GM18498 (cell line): ENCODE results near the gene HENMT1.
A peak's percentile ranks its signal among the peaks of the same experiment; 100 is the strongest.
"Not testable (repeated sequence)": the region's sequence is repeated elsewhere in the genome, so short reads cannot be mapped to it uniquely, and the experiment has no call there.

ENCODE experiments used
- ATAC-seq: cut with Tn5 transposase; IDR thresholded peaks from one replicate; pipeline ENCODE4 v1.9.1; 2021; ENCODE audit warnings: mild to moderate bottlenecking, moderate library complexity; ENCODE audit not compliant: unreplicated experiment

The HENMT1 gene

DNA sequence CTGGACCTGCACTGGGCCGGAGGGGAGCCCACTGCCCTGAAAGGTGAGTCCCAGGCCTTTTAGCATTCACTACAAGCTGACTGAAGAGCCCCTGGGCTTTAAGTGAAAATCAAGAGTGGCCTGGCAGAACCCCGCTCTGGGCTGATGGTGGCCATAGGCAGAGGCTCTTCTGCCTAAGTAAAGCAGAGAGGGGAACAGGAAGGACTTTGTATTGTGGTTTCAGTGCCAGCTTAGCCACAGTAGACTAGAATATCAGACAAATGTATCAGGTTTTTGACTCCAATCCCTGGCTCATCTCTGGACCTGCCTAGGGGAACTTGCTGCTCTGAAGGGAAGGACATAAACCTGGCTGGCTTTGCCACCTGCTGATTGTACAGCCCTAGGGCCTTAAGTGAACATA is 10.2 kb upstream of the HENMT1 start:
- no peak for ATAC-seq

GRCh38 chr1:108670131-108670773 is 9.4 kb upstream of the HENMT1 start:
- no peak for ATAC-seq

GRCh38 chr1:108669679-108670078 is 8.8 kb upstream of the HENMT1 start:
- no peak for ATAC-seq

- ATAC-seq = no peak
Observed at GRCh38 chr1:108668777-108669176, 7.9 kb upstream of the HENMT1 start.

DNA sequence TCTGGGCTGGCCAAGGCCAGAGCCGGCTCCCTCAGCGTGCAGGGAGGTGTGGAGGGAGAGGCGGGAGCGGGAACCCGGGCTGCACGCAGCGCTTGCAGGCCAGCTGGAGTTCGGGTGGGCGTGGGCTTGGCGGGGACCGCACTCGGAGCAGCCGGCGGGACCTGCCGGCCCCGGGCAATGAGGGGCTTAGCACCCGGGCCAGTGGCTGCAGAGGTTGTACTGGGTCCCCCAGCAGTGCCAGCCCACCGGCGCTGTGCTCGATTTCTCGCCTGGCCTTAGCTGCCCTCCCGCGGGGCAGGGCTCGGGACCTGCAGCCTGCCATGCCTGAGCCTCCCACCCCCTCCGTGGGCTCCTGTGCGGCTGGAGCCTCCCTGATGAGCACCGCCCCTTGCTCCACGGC is 6.5 kb upstream of the HENMT1 start:
- not testable (repeated sequence) for ATAC-seq

GRCh38 chr1:108665771-108666170 is 4.9 kb upstream of the HENMT1 start:
- ATAC-seq = no peak

DNA sequence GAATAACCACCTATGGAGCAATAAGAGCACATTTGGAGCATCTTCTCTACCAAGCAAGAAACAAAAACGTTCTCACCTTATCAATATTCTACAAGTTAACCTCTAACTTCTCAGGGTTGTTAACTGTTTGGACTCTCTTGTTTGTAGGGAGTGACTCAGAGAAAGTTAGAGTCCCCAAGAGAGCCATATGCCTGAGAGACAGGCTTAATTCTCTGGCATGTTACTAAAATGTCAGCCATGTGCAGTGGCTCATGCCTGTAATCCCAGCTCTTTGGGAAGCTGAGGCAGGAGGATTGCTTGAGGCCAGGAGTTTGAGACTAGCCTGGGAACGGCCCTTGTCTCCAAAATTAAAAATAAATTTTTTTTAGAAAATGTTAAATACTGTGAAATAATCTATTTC is 4.2 kb upstream of the HENMT1 start:
- ATAC-seq = no peak

GRCh38 chr1:108664481-108664880 is 3.6 kb upstream of the HENMT1 start:
- ATAC-seq = no peak

DNA sequence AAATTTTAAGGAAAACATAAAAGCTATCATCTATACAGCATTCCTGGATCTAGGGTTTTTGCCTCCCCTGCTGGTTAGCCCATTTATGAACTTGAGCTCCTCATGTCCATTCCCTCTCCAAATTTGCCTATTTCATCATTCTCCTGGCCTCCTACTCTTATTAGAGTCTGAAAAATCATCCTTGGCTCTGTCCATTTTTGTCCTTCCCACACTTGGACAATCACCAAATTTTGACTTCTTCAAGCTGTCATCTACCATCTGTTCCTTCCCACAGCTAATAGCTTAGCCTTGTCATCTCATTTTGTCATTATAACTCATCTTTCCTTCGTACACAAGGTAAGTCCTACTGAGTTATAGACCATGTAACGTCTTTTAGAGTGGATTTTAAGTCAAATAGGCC is 2.2 kb upstream of the HENMT1 start:
- ATAC-seq = no peak

DNA sequence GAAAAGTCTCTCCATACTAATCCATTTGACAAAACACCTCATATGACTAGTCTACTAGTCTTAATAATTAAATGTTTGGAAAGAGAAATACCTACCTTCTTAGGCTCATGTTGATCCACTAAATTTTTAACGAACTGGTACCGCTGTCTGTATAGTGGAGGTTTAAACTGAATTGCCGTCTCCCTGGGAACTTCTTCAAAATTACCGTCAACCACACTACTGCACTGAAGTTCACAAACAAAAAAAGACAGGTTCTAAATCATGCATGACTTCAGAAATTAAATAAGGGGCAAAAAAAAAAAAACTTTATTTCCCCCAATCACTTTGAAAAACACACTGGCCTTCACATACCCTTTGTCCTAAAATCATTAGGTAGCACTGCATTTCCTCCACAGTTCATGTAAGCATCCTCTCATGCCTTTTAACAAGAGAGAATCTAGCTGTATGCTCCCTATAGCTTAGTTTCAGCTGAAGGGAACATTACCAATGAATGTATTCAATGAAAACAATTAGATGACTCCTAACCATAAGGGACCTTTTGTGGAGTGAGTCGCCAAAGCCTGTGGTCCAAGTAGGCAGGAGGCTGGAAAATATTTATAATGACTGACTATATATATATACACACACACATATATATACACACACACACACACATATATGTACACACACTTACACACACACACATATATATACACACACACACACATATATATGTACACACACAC is 3.4 kb downstream of the HENMT1 start:
- no peak for ATAC-seq

DNA sequence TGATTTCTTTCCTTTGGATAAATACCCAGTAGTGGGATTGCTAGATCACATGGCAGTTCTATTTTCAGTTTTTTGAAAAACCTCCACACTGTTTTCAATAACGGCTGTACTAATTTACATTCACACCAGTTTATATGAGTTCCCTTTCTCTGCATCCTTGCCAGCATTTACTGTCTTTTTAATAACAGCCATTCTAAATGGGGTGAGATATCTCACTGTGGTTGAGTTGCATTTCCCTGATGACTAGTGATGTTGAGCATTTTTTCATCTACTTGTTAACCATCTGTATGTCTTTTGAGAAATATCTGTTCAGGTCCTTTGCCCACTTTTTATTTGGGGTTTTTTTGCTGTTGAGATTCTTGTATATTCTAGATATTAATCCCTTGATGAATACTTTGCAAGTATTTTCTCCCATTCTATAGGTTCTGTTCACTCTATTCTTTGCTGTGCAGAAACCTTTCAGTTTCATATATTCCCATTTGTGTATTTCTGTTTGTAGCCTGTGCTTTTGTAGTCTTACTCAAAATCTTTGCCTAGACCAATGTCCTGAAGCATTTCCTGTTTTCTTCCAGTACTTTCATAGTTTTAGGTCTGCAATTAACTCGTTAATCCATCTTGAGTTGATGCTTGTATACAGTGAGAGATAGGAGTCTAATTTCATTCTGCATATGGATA is 7.3 kb downstream of the HENMT1 start:
- no peak for ATAC-seq

- peak; percentile 68 for ATAC-seq
Observed at GRCh38 chr1:108646648-108647269, 14.1 kb downstream of the HENMT1 start.

- no peak for ATAC-seq
Observed at GRCh38 chr1:108646265-108646647, 14.6 kb downstream of the HENMT1 start.

DNA sequence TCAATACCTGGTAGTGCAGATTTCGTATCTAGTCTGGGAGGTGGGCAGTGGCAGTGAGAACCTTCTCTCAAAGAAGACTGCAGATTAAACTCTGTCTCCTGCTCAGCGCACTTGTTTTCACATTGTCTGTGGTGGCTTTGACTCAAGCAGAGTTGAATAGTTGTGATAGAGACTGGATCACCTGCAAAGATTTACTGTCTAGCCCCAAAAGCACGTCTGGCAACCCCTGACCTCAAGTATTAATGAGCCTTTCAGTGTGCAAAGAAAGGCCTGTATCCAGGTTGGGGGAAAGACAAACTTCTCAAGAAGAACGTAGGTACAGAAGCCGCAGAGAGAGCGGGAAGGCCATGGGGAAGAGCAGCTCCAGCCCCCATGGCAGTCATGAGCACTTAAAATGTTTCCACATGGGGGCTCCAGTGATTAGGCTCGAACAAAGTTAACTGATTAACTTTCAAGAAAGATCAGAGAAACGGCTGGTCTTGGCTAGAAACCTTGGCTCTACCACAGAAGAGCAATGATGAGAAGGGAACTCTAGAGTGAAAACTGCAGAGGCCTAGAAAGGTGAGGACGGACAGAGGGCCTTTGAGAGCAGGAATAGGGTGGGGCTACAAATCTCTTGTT is 15.2 kb downstream of the HENMT1 start:
- no peak for ATAC-seq

- no peak for ATAC-seq
Observed at GRCh38 chr1:108644984-108645383, 15.9 kb downstream of the HENMT1 start.

DNA sequence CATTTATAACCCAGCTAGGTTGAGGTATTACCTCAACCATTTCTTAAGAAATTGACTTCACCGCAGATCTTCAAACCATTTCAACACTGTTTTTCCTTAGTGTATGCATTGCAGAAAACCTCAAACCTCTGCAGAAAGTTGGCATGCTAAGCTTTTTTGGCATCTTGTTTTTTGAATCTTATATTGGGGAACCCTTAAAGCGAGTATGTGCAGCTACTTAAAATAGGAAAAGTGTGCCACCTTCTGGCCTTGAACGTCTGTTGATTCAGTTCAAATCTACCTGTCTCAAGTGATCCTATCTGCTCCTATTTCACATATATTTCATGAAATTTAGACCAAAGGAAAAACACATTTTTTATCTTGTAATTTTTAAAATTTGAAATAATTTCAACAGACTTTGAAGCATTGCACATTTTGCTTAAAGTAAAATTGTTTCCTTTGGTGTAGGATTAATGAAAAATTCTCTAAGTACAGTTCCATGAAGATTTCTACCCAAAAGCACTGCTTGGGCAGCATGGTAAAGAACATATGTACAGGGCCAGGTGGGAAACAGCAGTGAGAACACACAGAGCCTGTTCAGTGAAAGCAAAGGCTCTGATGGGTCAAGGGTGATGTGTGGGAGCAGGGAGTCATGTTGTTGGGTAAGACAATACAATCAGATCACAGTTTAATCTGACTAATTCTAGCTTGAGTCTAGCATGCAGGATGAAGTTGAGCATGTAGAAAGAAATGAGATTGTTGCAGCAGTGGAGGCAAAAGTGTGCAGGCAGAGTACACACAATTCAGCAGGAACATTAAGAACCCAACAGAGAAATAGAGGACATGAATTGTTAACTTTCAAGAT is 17.2 kb downstream of the HENMT1 start:
- peak; percentile 69 for ATAC-seq

DNA sequence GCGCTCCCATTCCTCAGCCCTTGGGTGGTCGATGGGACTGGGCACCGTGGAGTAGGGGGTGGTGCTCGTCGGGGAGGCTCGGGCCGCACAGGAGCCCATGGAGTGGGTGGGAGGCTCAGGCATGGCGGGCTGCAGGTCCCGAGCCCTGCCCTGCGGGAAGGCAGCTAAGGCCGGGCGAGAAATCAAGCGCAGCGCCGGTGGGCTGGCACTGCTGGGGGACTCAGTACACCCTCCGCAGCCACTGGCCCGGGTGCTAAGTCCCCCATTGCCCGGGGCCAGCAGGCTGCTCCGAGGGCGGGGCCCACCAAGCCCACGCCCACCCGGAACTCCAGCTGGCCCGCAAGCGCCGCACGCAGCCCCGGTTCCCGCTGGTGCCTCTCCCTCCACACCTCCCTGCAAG is 20.0 kb downstream of the HENMT1 start:
- ATAC-seq = not testable (repeated sequence)

GRCh38 chr1:108639899-108640560 is 20.9 kb downstream of the HENMT1 start:
- no peak for ATAC-seq

- ATAC-seq = no peak
Observed at GRCh38 chr1:108636876-108637275, 24.0 kb downstream of the HENMT1 start.

GRCh38 chr1:108634521-108634920 is 26.4 kb downstream of the HENMT1 start:
- no peak for ATAC-seq
